Measurements from ENCODE around the gene PTER.

- TF ChIP-seq, protein P1, sequence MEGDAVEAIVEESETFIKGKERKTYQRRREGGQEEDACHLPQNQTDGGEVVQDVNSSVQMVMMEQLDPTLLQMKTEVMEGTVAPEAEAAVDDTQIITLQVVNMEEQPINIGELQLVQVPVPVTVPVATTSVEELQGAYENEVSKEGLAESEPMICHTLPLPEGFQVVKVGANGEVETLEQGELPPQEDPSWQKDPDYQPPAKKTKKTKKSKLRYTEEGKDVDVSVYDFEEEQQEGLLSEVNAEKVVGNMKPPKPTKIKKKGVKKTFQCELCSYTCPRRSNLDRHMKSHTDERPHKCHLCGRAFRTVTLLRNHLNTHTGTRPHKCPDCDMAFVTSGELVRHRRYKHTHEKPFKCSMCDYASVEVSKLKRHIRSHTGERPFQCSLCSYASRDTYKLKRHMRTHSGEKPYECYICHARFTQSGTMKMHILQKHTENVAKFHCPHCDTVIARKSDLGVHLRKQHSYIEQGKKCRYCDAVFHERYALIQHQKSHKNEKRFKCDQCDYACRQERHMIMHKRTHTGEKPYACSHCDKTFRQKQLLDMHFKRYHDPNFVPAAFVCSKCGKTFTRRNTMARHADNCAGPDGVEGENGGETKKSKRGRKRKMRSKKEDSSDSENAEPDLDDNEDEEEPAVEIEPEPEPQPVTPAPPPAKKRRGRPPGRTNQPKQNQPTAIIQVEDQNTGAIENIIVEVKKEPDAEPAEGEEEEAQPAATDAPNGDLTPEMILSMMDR (IDR thresholded peaks at IDR 0.05; ENCODE audit: low read length), result no peak
- no peak for TF ChIP-seq EZH2phosphoT487 (IDR thresholded peaks at IDR 0.05; ENCODE audit: low read length)
Measured at GRCh38 chr10:16536155-16536554, 99.3 kb downstream of the PTER start.
